IMR-90 (cell line): ENCODE results near the gene KCNIP3.

ENCODE experiments used
- CEBPB ChIP-seq: IDR thresholded peaks from 2 replicates; pipeline ENCODE4 v1.6.1; 2012; ENCODE audit warnings: low read depth, low read length, improper control_type of control experiment
- CHD1 ChIP-seq: IDR thresholded peaks from 2 replicates; pipeline ENCODE4 v1.6.1; 2012; ENCODE audit warnings: low read depth, low read length, improper control_type of control experiment
- CTCF ChIP-seq: conservative IDR thresholded peaks from 2 replicates; pipeline ENCODE4 v1.5.1; 2012; ENCODE audit warnings: mild to moderate bottlenecking, low read depth, low read length, improper control_type of control experiment
- FOS ChIP-seq: fragments of 150-350 bp; IDR thresholded peaks from 2 replicates; pipeline ENCODE4 v1.6.1; 2016; ENCODE audit warnings: low read depth, low read length
- MAFK ChIP-seq: IDR thresholded peaks from 2 replicates; pipeline ENCODE4 v1.6.1; 2012; ENCODE audit warnings: low read depth, low read length, improper control_type of control experiment
- MAZ ChIP-seq: IDR thresholded peaks from 2 replicates; pipeline ENCODE4 v1.6.1; 2012; ENCODE audit warnings: low read depth, mild to moderate bottlenecking, low read length, improper control_type of control experiment, moderate library complexity, borderline replicate concordance
- MXI1 ChIP-seq: IDR thresholded peaks from 2 replicates; pipeline ENCODE4 v1.6.1; 2012; ENCODE audit warnings: low read depth, mild to moderate bottlenecking, low read length, moderate library complexity, borderline replicate concordance
- POLR2A ChIP-seq: IDR thresholded peaks from 2 replicates; pipeline ENCODE4 v1.6.1; 2012; ENCODE audit warnings: mild to moderate bottlenecking, low read depth, low read length
- RCOR1 ChIP-seq: IDR thresholded peaks from 2 replicates; pipeline ENCODE4 v1.6.1; 2012; ENCODE audit warnings: mild to moderate bottlenecking, low read length, improper control_type of control experiment; ENCODE audit not compliant: insufficient replicate concordance
- SMC3 ChIP-seq: fragments of 150-350 bp; IDR thresholded peaks from 2 replicates; pipeline ENCODE4 v1.6.1; 2016; ENCODE audit warnings: low read depth, mild to moderate bottlenecking, antibody characterized with exemption, low read length, moderate library complexity
- USF2 ChIP-seq: fragments of 150-350 bp; IDR thresholded peaks from 2 replicates; pipeline ENCODE4 v1.6.1; 2017; ENCODE audit warnings: mild to moderate bottlenecking, antibody characterized with exemption, low read length, low read depth

GRCh38 chr2:95345081-95345562 is 48.0 kb downstream of the KCNIP3 start:
- no peak for TF ChIP-seq CTCF
- no peak for TF ChIP-seq POLR2A
- no peak for TF ChIP-seq SMC3
- no peak for TF ChIP-seq MAZ
- no peak for TF ChIP-seq USF2
- no peak for TF ChIP-seq MXI1
- TF ChIP-seq MAFK = no peak
- no peak for TF ChIP-seq CHD1
- TF ChIP-seq FOS = no peak
- TF ChIP-seq RCOR1 = no peak
- no peak for TF ChIP-seq CEBPB
